Fibroblast of skin of right quadriceps (primary cell): ENCODE data around the gene TRMO.

ENCODE experiments used
- DNase-seq: peaks from one replicate; pipeline ENCODE4 v3.0.0-alpha.2; 2013

The TRMO gene

GRCh38 chr9:97936998-97937397 lies 14.7 kb upstream of the TRMO start:
- no peak for DNase-seq

- DNase-seq = no peak
These were observed 13.0 kb upstream of the TRMO start for GRCh38 chr9:97935276-97935675.

GRCh38 chr9:97934321-97935115 lies 12.2 kb upstream of the TRMO start:
- DNase-seq = no peak

GRCh38 chr9:97933297-97933998 lies 11.1 kb upstream of the TRMO start:
- no peak for DNase-seq

GRCh38 chr9:97930972-97931371 lies 8.7 kb upstream of the TRMO start:
- DNase-seq = no peak

- DNase-seq = no peak
These were observed 6.8 kb upstream of the TRMO start for GRCh38 chr9:97928986-97929604.

GRCh38 chr9:97925497-97926334 lies 3.4 kb upstream of the TRMO start:
- DNase-seq = no peak

GRCh38 chr9:97924386-97924785 lies 2.1 kb upstream of the TRMO start:
- no peak for DNase-seq

- peak; percentile 76 for DNase-seq
These were observed 1.3 kb upstream of the TRMO start for GRCh38 chr9:97923529-97924108.

- no peak for DNase-seq
These were observed 3.0 kb downstream of the TRMO start for GRCh38 chr9:97919217-97919813.

GRCh38 chr9:97918611-97919010 lies 3.7 kb downstream of the TRMO start:
- no peak for DNase-seq

- no peak for DNase-seq
These were observed 10.3 kb downstream of the TRMO start for GRCh38 chr9:97911970-97912369.

GRCh38 chr9:97911528-97911927 lies 10.8 kb downstream of the TRMO start:
- no peak for DNase-seq

- DNase-seq = no peak
These were observed 11.9 kb downstream of the TRMO start for GRCh38 chr9:97910357-97910756.

- no peak for DNase-seq
These were observed 13.6 kb downstream of the TRMO start for GRCh38 chr9:97908705-97909104.

GRCh38 chr9:97907632-97908031 lies 14.7 kb downstream of the TRMO start:
- no peak for DNase-seq

GRCh38 chr9:97907046-97907445 lies 15.3 kb downstream of the TRMO start:
- DNase-seq = no peak

GRCh38 chr9:97906236-97906831 lies 16.0 kb downstream of the TRMO start:
- no peak for DNase-seq

- no peak for DNase-seq
These were observed 17.1 kb downstream of the TRMO start for GRCh38 chr9:97905228-97905627.

GRCh38 chr9:97904725-97905124 lies 17.6 kb downstream of the TRMO start:
- no peak for DNase-seq

GRCh38 chr9:97903177-97903576 lies 19.1 kb downstream of the TRMO start:
- no peak for DNase-seq
